Measurements from ENCODE around the gene MCF2.

Gene MCF2

DNA sequence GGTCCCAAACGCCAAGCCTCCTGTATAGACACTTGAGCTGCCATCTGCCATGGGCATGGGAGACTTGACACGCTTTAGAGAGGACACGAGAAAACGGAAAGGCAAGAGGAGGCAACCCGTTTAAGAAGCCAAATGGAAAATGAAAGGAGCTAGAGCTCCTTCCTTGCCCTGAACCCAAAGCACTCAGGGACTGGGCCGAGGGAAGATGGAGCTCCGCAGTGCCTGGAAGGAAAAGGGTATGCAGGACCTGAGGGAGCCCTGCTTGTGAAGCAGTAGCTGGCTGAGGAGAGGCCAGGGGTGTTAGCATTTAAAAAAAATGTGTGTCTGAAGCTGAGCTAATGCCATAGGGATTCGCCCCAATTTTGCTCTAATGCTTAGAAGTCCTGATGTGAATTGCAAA lies 15.1 kb downstream of the MCF2 start:
- H3K27me3 ChIP-seq (ENCODE audit: insufficient read depth, low read length, poor library complexity, severe bottlenecking), result no peaks in the 10 kb centered on the region
- H3K4me1 ChIP-seq (ENCODE audit: insufficient read depth, low read length, poor library complexity, severe bottlenecking), result no peaks in the 10 kb centered on the region
- no peak overlapping the region for H3K4me2 ChIP-seq (ENCODE audit: low read depth, low read length, poor library complexity, severe bottlenecking)
- no peaks in the 10 kb centered on the region for H3K79me2 ChIP-seq (ENCODE audit: insufficient read depth, low read length)
- H3K9ac ChIP-seq (ENCODE audit: low read depth, low read length, poor library complexity, severe bottlenecking), result no peak overlapping the region
- no peaks in the 10 kb centered on the region for H3K9me3 ChIP-seq (ENCODE audit: insufficient read depth, low read depth, low read length)
- TF ChIP-seq, protein P1, sequence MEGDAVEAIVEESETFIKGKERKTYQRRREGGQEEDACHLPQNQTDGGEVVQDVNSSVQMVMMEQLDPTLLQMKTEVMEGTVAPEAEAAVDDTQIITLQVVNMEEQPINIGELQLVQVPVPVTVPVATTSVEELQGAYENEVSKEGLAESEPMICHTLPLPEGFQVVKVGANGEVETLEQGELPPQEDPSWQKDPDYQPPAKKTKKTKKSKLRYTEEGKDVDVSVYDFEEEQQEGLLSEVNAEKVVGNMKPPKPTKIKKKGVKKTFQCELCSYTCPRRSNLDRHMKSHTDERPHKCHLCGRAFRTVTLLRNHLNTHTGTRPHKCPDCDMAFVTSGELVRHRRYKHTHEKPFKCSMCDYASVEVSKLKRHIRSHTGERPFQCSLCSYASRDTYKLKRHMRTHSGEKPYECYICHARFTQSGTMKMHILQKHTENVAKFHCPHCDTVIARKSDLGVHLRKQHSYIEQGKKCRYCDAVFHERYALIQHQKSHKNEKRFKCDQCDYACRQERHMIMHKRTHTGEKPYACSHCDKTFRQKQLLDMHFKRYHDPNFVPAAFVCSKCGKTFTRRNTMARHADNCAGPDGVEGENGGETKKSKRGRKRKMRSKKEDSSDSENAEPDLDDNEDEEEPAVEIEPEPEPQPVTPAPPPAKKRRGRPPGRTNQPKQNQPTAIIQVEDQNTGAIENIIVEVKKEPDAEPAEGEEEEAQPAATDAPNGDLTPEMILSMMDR (conservative IDR thresholded peaks at IDR 0.05; ENCODE audit: low read length), result no peak
- TF ChIP-seq EZH2phosphoT487 (IDR thresholded peaks at IDR 0.05; ENCODE audit: borderline replicate concordance), result no peak
- H2AFZ ChIP-seq (ENCODE audit: low read length), result no peak overlapping the region
- no peak overlapping the region for H3K4me3 ChIP-seq (ENCODE audit: low read length, poor library complexity, severe bottlenecking)
- no peaks in the 10 kb centered on the region for H4K20me1 ChIP-seq (ENCODE audit: insufficient read depth, low read length, poor library complexity, severe bottlenecking)
- no peaks in the 10 kb centered on the region for H3K36me3 ChIP-seq (ENCODE audit: insufficient read depth, low read length)
- no peaks in the 10 kb centered on the region for H3K9me2 ChIP-seq (replicated peaks; ENCODE audit: low read depth, low read length)
- no peaks in the 10 kb centered on the region for H3F3A ChIP-seq (ENCODE audit: low read depth)

DNA sequence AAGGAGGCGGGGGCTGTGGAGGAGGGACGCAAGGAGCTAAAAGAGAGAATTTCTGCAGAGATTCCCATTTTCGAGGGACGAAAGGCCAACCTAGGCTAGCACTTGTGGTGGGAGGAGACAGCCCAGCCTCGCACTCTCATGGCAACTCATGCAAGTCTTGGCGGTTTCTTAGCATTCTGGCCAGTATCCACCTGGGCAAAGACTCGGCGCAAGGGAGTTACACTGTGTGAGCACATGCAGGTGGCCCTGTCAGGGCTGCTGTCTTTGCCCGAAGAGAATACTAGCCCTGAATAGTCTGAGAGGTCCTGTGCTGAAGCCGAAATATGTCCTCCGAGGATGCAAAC lies 15.5 kb downstream of the MCF2 start:
- no peaks in the 10 kb centered on the region for H3K9me2 ChIP-seq (replicated peaks; ENCODE audit: low read depth, low read length)
- no peak overlapping the region for H3K4me3 ChIP-seq (ENCODE audit: low read length, poor library complexity, severe bottlenecking)
- no peaks in the 10 kb centered on the region for H3K4me1 ChIP-seq (ENCODE audit: insufficient read depth, low read length, poor library complexity, severe bottlenecking)
- H3K27me3 ChIP-seq (ENCODE audit: insufficient read depth, low read length, poor library complexity, severe bottlenecking), result no peaks in the 10 kb centered on the region
- H3F3A ChIP-seq (ENCODE audit: low read depth), result no peaks in the 10 kb centered on the region
- no peaks in the 10 kb centered on the region for H3K79me2 ChIP-seq (ENCODE audit: insufficient read depth, low read length)
- no peak overlapping the region for H3K9ac ChIP-seq (ENCODE audit: low read depth, low read length, poor library complexity, severe bottlenecking)
- TF ChIP-seq, protein P1 (conservative IDR thresholded peaks at IDR 0.05; ENCODE audit: low read length), result no peak
- no peak for TF ChIP-seq EZH2phosphoT487 (IDR thresholded peaks at IDR 0.05; ENCODE audit: borderline replicate concordance)
- H3K36me3 ChIP-seq (ENCODE audit: insufficient read depth, low read length), result no peaks in the 10 kb centered on the region
- H3K9me3 ChIP-seq (ENCODE audit: insufficient read depth, low read depth, low read length), result no peaks in the 10 kb centered on the region
- no peak overlapping the region for H3K4me2 ChIP-seq (ENCODE audit: low read depth, low read length, poor library complexity, severe bottlenecking)
- H2AFZ ChIP-seq (ENCODE audit: low read length), result no peak overlapping the region
- H4K20me1 ChIP-seq (ENCODE audit: insufficient read depth, low read length, poor library complexity, severe bottlenecking), result no peaks in the 10 kb centered on the region

DNA sequence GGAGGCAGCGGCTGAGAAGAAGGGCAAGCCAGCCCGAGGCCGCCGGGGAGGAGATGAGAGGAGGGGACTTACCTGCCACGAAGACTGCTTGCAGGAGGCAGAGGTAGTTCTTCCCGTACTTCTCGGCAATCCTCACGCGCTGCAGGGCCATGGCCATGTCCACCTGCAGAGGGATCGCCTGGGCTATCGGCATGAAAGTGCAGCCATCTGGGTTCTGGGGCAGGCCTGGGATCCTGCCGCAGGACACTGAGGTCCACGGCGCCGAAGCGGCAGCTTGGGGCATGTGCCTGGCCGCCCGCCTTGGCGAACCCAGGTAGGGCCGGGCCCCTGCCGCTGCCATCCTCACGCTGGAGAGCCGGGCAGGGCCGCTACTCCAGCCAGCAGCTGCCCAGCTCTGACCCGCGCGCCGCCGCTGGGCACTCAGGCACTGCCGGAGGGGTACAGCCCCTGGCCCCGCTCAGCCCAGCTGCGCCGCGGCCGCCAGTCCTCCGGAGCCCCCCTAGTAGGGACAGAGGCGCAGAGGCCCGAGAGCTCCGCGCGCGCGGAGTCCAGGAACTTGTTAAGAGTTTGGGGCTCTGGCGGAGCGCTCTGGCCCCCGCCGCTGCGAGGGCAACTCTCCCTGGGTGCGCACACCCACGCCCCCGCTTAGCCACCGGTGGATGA lies 16.0 kb downstream of the MCF2 start:
- Histone ChIP-seq H3K27me3 (ENCODE audit: insufficient read depth, low read length, poor library complexity, severe bottlenecking) (no peaks in the 10 kb centered on the region), H3K4me3 (ENCODE audit: low read length, poor library complexity, severe bottlenecking) (no peak overlapping the region), H3K9me2 (replicated peaks; ENCODE audit: low read depth, low read length) (no peaks in the 10 kb centered on the region), H3F3A (ENCODE audit: low read depth) (no peaks in the 10 kb centered on the region), H3K9me3 (ENCODE audit: insufficient read depth, low read depth, low read length) (no peaks in the 10 kb centered on the region), H3K4me2 (ENCODE audit: low read depth, low read length, poor library complexity, severe bottlenecking) (no peak overlapping the region), H3K9ac (ENCODE audit: low read depth, low read length, poor library complexity, severe bottlenecking) (no peak overlapping the region), H4K20me1 (ENCODE audit: insufficient read depth, low read length, poor library complexity, severe bottlenecking) (no peaks in the 10 kb centered on the region), H3K79me2 (ENCODE audit: insufficient read depth, low read length) (no peaks in the 10 kb centered on the region), H2AFZ (ENCODE audit: low read length) (no peak overlapping the region), H3K36me3 (ENCODE audit: insufficient read depth, low read length) (no peaks in the 10 kb centered on the region), H3K4me1 (ENCODE audit: insufficient read depth, low read length, poor library complexity, severe bottlenecking) (no peaks in the 10 kb centered on the region)
- TF ChIP-seq EZH2phosphoT487 (IDR thresholded peaks at IDR 0.05; ENCODE audit: borderline replicate concordance), result no peak
- TF ChIP-seq, protein P1 (conservative IDR thresholded peaks at IDR 0.05; ENCODE audit: low read length), result no peak
